Activated B cell treated with CpG ODN at 0.5 μM for 24 hours (primary cell): Measurements from ENCODE around the gene AKNA. TPM values are rescaled to one million over a fixed set of nuclear protein-coding genes. Genes with fewer than 3 reads are reported as not detected.

ENCODE experiments used
- ATAC-seq: fragments of 200-7000 bp; cut with Tn5 transposase; one replicate; pipeline ENCODE4 v1.10.0; 2021; ENCODE audit warnings: low read depth, mild to moderate bottlenecking, moderate library complexity
- CTCF ChIA-PET: fragments of 350-600 bp; sonication (Branson Sonifier 250); formaldehyde crosslinking; loops from one replicate; lab custom pipeline; 2021; ENCODE audit warnings: antibody characterized with exemption; lab: Charles Lee
- POLR2A ChIA-PET: fragments of 350-600 bp; sonication (Branson Sonifier 250); formaldehyde crosslinking; loops from one replicate; lab custom pipeline; 2021; ENCODE audit warnings: antibody characterized with exemption; lab: Charles Lee
- DNase-seq: peaks from one replicate; pipeline ENCODE4 v3.0.0; 2022
- H3K27ac Mint-ChIP-seq: one replicate; pipeline ENCODE4 v1.8.0; 2020; ENCODE audit warnings: mixed read lengths
- H3K27me3 Mint-ChIP-seq: one replicate; pipeline ENCODE4 v1.8.0; 2021; ENCODE audit warnings: mixed read lengths
- H3K36me3 Mint-ChIP-seq: one replicate; pipeline ENCODE4 v1.8.0; 2021; ENCODE audit warnings: low read depth, mixed read lengths
- H3K4me1 Mint-ChIP-seq: one replicate; pipeline ENCODE4 v1.8.0; 2021; ENCODE audit warnings: mixed read lengths
- H3K4me3 Mint-ChIP-seq: one replicate; pipeline ENCODE4 v1.8.0; 2020; ENCODE audit warnings: mild to moderate bottlenecking, mixed read lengths
- H3K9me3 Mint-ChIP-seq: one replicate; pipeline ENCODE4 v1.8.0; 2020; ENCODE audit warnings: mixed read lengths
- intact Hi-C: fragments of 100-400 bp; cut with micrococcal nuclease; formaldehyde crosslinking; loops from one replicate; pipeline ENCODE4 v1.15.1; 2024
- total RNA-seq: library from RNA; stranded (reverse); gene quantifications from 2 replicates; pipeline ENCODE4 v1.2.3, GENCODE V29; 2022
- TF ChIP-seq, protein P1 (sequence below): fragments of 200-600 bp; IDR thresholded peaks from one replicate; pipeline ENCODE4 v1.8.0; 2022; ENCODE audit warnings: antibody characterized with exemption, mild to moderate bottlenecking

Gene AKNA
- total RNA-seq, 1 donor from 2014 or later = 322 TPM

DNA sequence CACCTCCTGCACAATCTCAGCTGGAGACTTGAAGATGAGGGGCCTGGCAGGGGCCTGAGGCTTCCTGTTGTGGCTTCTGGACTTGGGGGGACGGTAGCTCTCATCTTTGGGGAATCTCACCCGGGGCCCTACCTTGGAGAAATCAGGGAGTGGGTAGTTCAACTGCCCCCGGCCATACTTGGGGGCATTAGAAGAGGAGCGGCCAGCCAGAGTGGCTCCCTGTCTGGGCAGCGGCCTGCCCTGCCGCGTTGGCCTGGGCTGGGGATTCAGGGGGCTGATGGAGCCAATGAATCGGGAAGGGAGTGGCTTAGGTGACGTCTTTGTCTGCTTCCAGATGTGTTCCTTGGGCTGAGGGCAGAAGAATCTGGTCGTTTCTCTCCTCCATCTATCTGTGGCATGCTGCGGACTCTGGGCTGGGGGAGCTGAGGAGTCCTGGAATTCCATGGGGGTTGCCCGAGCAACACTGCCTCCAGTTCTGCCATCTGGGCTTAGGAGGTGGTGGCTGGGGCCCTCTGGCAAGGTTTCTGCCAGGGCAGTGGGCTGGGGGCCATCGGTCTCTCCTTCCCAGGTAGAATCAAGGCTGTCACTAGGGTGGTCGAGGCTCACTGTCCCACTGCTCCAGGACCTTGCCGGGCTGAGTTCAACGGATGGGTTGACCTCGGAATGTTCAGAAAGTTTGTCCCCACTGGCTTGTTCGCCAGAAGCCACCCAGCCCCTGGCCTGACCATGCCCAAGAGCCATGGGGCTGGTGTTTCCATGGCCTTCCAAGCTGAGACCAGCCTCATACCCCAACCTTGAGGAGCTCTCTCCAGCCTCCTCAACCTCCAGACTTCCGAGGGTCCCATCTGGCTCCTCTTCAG is 11.0 kb downstream of the AKNA start:
- ATAC-seq (no peak), DNase-seq (no peak)
- TF ChIP-seq, protein P1, sequence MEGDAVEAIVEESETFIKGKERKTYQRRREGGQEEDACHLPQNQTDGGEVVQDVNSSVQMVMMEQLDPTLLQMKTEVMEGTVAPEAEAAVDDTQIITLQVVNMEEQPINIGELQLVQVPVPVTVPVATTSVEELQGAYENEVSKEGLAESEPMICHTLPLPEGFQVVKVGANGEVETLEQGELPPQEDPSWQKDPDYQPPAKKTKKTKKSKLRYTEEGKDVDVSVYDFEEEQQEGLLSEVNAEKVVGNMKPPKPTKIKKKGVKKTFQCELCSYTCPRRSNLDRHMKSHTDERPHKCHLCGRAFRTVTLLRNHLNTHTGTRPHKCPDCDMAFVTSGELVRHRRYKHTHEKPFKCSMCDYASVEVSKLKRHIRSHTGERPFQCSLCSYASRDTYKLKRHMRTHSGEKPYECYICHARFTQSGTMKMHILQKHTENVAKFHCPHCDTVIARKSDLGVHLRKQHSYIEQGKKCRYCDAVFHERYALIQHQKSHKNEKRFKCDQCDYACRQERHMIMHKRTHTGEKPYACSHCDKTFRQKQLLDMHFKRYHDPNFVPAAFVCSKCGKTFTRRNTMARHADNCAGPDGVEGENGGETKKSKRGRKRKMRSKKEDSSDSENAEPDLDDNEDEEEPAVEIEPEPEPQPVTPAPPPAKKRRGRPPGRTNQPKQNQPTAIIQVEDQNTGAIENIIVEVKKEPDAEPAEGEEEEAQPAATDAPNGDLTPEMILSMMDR = no peak
- intact Hi-C loops = no loop called here
- Mint-ChIP-seq H3K27me3 (no peaks in the 10 kb centered on the region), H3K36me3 (peaks cover 80% of the 10 kb centered on the region), H3K27ac (peak overlapping the region; percentile 73), H3K9me3 (no peaks in the 10 kb centered on the region), H3K4me3 (no peak overlapping the region), H3K4me1 (peaks cover 85% of the 10 kb centered on the region)
- CTCF ChIA-PET = no interaction called here
- POLR2A ChIA-PET = interaction anchor here (0.9 to 4.3 kb wide), 4 partner anchors 10 to 21 kb away, joined by 4 to 37 read pairs (median 8); partner anchors contain the start of gene AKNA

DNA sequence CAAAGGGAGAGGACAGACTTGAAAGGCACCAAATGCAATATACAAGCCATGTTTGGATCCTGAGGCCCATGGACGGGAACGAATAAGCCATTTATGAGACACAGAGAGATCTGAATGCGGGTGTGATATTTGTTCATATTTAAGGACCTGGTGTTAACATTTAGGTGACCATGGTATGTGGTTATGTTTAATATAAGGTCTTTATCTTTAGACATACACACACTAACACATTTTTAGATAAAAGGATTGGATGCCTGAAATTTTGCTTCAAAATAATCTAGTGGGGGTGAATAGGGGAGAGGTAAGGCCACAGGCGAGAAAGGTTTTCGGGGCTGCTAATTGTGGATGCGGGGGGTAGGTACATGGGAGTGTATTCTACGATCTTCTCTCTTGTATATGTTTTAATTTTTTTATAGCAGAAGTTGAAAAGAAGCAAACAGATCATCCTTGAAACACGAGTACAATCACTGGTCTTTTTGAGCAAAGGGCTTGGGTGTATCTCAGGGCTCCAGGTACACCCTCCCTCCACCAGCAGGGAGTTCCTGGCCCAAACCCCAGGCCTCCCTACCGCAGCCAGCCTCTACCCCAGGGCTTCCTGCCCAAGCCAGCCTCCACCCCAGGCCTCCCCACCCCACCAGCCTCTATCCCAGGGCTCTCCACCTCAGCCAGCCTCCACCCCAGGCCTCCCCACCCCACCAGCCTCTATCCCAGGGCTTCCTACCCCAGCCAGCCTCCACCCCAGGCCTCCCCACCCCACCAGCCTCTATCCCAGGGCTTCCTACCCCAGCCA is 12.2 kb downstream of the AKNA start:
- POLR2A ChIA-PET = interaction anchor here (0.9 to 15.2 kb wide), 5 partner anchors 10 to 965 kb away, joined by 4 to 913 read pairs (median 37); partner anchors contain the start of genes AKNA, C9orf43 and POLE3
- DNase-seq = no peak
- intact Hi-C loops = no loop called here
- peak overlapping the region; percentile 98 for H3K27ac Mint-ChIP-seq
- no peak for ATAC-seq
- peaks cover 91% of the 10 kb centered on the region for H3K4me1 Mint-ChIP-seq
- H3K4me3 Mint-ChIP-seq = no peak overlapping the region
- TF ChIP-seq, protein P1 = no peak
- CTCF ChIA-PET = no interaction called here
- H3K9me3 Mint-ChIP-seq = no peaks in the 10 kb centered on the region
- no peaks in the 10 kb centered on the region for H3K27me3 Mint-ChIP-seq
- H3K36me3 Mint-ChIP-seq = peaks cover 86% of the 10 kb centered on the region

DNA sequence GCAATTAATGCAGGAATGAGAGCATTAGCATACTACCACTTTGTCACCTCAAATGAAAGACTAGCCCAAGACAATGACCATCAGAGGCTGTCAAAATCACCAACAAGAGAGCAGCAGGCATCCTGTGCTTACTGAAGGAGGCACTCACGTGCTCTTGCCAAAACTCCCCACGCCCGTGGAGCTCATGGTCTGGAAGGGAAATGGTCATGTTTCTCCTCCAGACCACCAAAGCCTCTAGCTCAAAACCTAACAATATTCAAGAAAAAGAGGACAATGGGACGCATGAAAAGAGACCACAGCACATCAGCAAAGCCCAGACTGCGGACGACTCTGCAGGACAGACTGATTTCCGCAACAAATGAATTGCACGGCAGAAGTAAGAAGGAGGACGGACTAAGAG is 12.8 kb downstream of the AKNA start:
- no peaks in the 10 kb centered on the region for H3K27me3 Mint-ChIP-seq
- CTCF ChIA-PET = no interaction called here
- peak overlapping the region; percentile 0 for H3K4me3 Mint-ChIP-seq
- peak overlapping the region; percentile 98 for H3K27ac Mint-ChIP-seq
- intact Hi-C loops = no loop called here
- H3K9me3 Mint-ChIP-seq = no peaks in the 10 kb centered on the region
- TF ChIP-seq, protein P1 = no peak
- H3K4me1 Mint-ChIP-seq = peaks cover 94% of the 10 kb centered on the region
- POLR2A ChIA-PET = interaction anchor here (1.1 to 15.2 kb wide), 3 partner anchors 11 to 965 kb away, joined by 4 to 913 read pairs (median 42); partner anchors contain the start of genes AKNA, C9orf43 and POLE3
- no peak for ATAC-seq
- H3K36me3 Mint-ChIP-seq = peaks cover 85% of the 10 kb centered on the region
- DNase-seq = no peak

DNA sequence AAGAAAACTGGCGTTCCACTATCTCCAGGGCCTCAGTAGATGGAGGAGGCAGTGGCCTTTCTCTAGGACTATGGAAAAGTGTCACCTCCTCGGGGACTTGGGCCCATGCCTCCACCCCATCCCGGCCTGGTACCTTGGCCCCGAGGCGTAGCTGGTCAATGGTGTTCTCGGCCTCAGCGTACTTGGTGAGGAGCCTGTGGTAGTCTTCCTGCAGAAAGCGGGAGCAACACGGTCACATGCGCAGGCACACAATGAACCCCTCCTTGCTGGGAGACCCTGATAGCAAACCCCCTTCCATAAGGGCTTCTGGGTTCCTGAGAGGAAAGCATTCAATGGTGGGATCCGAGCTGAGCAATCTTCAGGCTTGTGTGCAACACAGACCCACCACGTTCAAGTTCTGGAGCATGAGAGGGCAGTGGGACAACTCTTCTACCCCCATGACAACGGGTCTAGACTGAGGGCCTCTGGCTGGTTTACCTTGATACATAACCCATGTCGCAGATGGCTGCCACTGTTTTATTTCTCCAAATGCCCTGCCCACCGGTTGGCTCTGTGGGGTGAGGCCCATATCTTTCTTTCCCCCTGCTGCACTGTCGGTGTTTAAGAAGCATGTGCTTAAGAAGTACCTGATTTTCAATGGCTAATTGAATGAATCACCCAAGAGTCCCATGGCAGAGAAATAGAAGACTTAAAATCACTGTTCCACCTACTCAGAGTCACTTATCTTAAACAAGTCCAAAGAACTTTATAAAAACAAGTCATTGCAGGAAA is 13.6 kb downstream of the AKNA start:
- H3K4me1 Mint-ChIP-seq = peaks cover 94% of the 10 kb centered on the region
- CTCF ChIA-PET = interaction anchor here (0.7 to 3.6 kb wide), 4 partner anchors 11 to 36 kb away, joined by 3 to 46 read pairs (median 7); partner anchors contain the start of gene AKNA
- POLR2A ChIA-PET = interaction anchor here (0.7 to 15.2 kb wide), 11 partner anchors 10 to 317 kb away, joined by 3 to 913 read pairs (median 10); partner anchors contain the start of genes AKNA and ATP6V1G1
- peak overlapping the region; percentile 98 for H3K27ac Mint-ChIP-seq
- ATAC-seq (no peak), DNase-seq (no peak)
- peak overlapping the region; percentile 1 for H3K4me3 Mint-ChIP-seq
- no peaks in the 10 kb centered on the region for H3K27me3 Mint-ChIP-seq
- peaks cover 85% of the 10 kb centered on the region for H3K36me3 Mint-ChIP-seq
- intact Hi-C loops = loop anchor here (1.0 to 2.0 kb wide), 5 partner anchors 10 to 35 kb away; no protein-coding TSS in a partner anchor
- TF ChIP-seq, protein P1 = no peak
- no peaks in the 10 kb centered on the region for H3K9me3 Mint-ChIP-seq
